WTC11 (cell line): ENCODE measurements around the gene CAPN14.

Experiments used
- ATF3 ChIP-seq: sonication (generic); formaldehyde crosslinking; conservative IDR thresholded peaks from 2 replicates; pipeline ENCODE4 v1.8.1; 2022; ENCODE audit warnings: mild to moderate bottlenecking, missing genetic modification reagents
- CREB1 ChIP-seq: sonication (generic); formaldehyde crosslinking; IDR thresholded peaks from 2 replicates; pipeline ENCODE4 v1.8.0; 2023; ENCODE audit warnings: mild to moderate bottlenecking, missing genetic modification reagents
- CTCF ChIP-seq: fragments of 200-600 bp; IDR thresholded peaks from 2 replicates; pipeline ENCODE4 v1.8.0; 2022; ENCODE audit warnings: antibody characterized with exemption
- E2F5 ChIP-seq: sonication (generic); formaldehyde crosslinking; IDR thresholded peaks from 2 replicates; pipeline ENCODE4 v1.8.1; 2022; ENCODE audit warnings: mild to moderate bottlenecking, moderate library complexity, missing genetic modification reagents
- ESRRA ChIP-seq: sonication (generic); formaldehyde crosslinking; IDR thresholded peaks from 2 replicates; pipeline ENCODE4 v1.8.1; 2022; ENCODE audit warnings: mild to moderate bottlenecking, missing genetic modification reagents, borderline replicate concordance
- MLX ChIP-seq: sonication (generic); formaldehyde crosslinking; IDR thresholded peaks from 2 replicates; pipeline ENCODE4 v1.8.1; 2023; ENCODE audit warnings: mild to moderate bottlenecking, missing genetic modification reagents, moderate library complexity
- USF2 ChIP-seq: sonication (generic); formaldehyde crosslinking; IDR thresholded peaks from 2 replicates; pipeline ENCODE4 v1.8.1; 2023; ENCODE audit warnings: mild to moderate bottlenecking, missing genetic modification reagents, moderate library complexity

GRCh38 chr2:31236433-31237205, 19.3 kb upstream of the CAPN14 start:
- TF ChIP-seq CTCF (no peak), ATF3 (CRISPR knock-in tag) (no peak), ESRRA (no peak), MLX (CRISPR knock-in tag) (no peak), CREB1 (CRISPR knock-in tag) (no peak), USF2 (no peak), E2F5 (CRISPR knock-in tag) (no peak)
